ENCODE results near the gene ATP2C2. TPM values are rescaled to one million over a fixed set of nuclear protein-coding genes. Genes with fewer than 3 reads are reported as not detected.
"Not testable (repeated sequence)": the region's sequence is repeated elsewhere in the genome, so short reads cannot be mapped to it uniquely, and the experiment has no call there.

ATP2C2 gene
- total and polyA plus RNA-seq, 2 donors (not counting 1 experiment from before 2014, with no cell fraction given) = not detected

DNA sequence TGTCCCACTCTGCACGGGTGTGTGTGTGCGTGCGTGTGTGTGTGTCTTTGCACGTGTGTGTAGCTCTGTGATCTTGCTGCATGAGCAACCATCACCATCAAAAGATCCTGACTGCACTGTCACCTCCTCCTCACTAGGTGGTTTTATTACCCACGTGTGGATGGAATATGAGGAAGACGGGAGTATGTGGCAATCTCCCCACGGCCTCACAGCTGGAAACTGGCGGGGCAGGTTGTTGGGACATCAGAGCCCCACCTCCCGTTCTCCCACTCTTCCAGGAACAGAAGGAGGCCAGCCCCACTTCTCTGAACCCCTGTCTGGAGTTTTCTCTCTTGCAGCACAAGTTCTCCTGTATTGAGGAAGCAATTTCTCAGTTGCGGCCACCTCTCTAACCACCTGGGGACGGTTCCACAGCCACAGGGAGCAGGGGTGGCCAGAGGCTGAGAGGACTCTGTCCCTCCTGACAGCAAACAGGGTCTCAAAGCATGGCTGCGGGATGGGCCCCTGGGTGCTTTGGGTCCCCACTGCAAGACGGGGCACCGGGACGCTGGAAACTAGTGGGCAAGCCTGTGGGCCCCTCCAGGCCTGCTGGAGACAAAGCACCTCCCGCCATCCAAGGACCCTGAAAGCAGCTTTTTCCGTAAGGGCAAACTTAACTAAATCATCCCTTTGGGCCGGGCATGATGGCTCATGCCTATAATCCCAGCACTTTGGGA, 27.9 kb upstream of the ATP2C2 start:
- Histone ChIP-seq H3K9me3 (ENCODE audit: control insufficient read depth, insufficient read depth, low read depth, low read length) (no peaks in the 10 kb centered on the region), H2AFZ (ENCODE audit: low read length) (no peak overlapping the region), H3K27me3 (ENCODE audit: control insufficient read depth, insufficient read depth, low read length) (no peaks in the 10 kb centered on the region), H4K20me1 (ENCODE audit: control insufficient read depth, extremely low read depth, insufficient read depth, low read length) (no peaks in the 10 kb centered on the region), H3K79me2 (ENCODE audit: control insufficient read depth, insufficient read depth, low read length) (no peaks in the 10 kb centered on the region), H3K4me3 (replicated peaks in 1 of 4; ENCODE audit: control extremely low read depth in 1 of 4, insufficient read depth in 1 of 4, low read depth in 3 of 4, low read length in 4 of 4) (no peak overlapping the region), H3K27ac (ENCODE audit: insufficient read depth, low read length) (no peak overlapping the region), H3K9ac (ENCODE audit: insufficient read depth, low read length) (no peak overlapping the region), H3K4me2 (ENCODE audit: extremely low read depth, insufficient read depth, low read length) (no peak overlapping the region), H3K36me3 (ENCODE audit: control insufficient read depth, insufficient read depth, low read length) (no peaks in the 10 kb centered on the region), H3K4me1 (ENCODE audit: control insufficient read depth, extremely low read depth, insufficient read depth, low read length) (no peaks in the 10 kb centered on the region)
- no peak for DNase-seq (ENCODE audit: low read depth in 2 of 2)
- TF ChIP-seq, protein P1, sequence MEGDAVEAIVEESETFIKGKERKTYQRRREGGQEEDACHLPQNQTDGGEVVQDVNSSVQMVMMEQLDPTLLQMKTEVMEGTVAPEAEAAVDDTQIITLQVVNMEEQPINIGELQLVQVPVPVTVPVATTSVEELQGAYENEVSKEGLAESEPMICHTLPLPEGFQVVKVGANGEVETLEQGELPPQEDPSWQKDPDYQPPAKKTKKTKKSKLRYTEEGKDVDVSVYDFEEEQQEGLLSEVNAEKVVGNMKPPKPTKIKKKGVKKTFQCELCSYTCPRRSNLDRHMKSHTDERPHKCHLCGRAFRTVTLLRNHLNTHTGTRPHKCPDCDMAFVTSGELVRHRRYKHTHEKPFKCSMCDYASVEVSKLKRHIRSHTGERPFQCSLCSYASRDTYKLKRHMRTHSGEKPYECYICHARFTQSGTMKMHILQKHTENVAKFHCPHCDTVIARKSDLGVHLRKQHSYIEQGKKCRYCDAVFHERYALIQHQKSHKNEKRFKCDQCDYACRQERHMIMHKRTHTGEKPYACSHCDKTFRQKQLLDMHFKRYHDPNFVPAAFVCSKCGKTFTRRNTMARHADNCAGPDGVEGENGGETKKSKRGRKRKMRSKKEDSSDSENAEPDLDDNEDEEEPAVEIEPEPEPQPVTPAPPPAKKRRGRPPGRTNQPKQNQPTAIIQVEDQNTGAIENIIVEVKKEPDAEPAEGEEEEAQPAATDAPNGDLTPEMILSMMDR (conservative IDR thresholded peaks at IDR 0.05 in 1 of 2, IDR thresholded peaks at IDR 0.05 in 1 of 2; ENCODE audit: low read depth in 1 of 2, low read length in 2 of 2) = no peak
- no peak for TF ChIP-seq EZH2 (IDR thresholded peaks at IDR 0.05; ENCODE audit: low read length, missing control alignments)

DNA sequence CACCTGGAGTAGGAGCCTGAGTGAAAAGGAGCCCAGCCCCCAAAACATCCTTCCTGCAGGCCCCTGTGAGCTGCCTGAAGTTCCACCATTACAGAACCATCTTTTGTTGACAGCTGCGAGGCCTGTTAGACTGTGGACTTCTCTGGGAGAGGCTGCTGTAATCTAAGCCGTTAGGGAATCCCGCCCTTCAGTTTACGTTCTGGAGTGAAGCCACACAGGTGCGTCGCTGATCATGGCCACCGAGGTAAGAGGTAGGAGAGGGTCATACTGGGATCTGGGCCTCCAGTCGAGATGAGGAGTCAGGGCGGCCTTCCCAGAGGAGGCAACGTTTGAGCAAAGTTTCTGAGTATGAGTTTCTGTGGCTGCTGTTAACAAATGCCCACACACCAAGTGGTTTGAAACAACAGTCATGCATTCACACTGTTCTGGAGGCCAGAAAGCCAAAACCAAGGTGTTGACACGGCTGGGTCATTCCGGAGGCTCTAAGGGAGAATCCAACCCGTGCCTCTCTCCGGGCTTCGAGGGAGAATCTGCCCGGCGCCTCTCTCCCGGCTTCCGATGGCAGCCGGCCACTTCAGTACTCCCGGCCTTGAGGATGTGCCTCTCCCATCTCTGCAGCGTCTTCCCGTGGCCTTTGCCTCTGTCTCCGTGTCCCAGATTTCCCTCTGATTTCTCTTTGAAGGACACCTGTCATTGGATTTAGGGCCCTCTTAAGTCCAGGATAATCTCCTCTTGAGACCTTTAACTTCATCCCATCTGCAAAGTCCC, 26.6 kb upstream of the ATP2C2 start:
- H3K79me2 ChIP-seq (ENCODE audit: control insufficient read depth, insufficient read depth, low read length) = no peaks in the 10 kb centered on the region
- H2AFZ ChIP-seq (ENCODE audit: low read length) = no peak overlapping the region
- H3K4me1 ChIP-seq (ENCODE audit: control insufficient read depth, extremely low read depth, insufficient read depth, low read length) = no peaks in the 10 kb centered on the region
- H3K4me2 ChIP-seq (ENCODE audit: extremely low read depth, insufficient read depth, low read length) = no peak overlapping the region
- H3K9me3 ChIP-seq (ENCODE audit: control insufficient read depth, insufficient read depth, low read depth, low read length) = no peaks in the 10 kb centered on the region
- no peaks in the 10 kb centered on the region for H3K36me3 ChIP-seq (ENCODE audit: control insufficient read depth, insufficient read depth, low read length)
- no peaks in the 10 kb centered on the region for H4K20me1 ChIP-seq (ENCODE audit: control insufficient read depth, extremely low read depth, insufficient read depth, low read length)
- no peak for DNase-seq (ENCODE audit: low read depth in 2 of 2)
- H3K9ac ChIP-seq (ENCODE audit: insufficient read depth, low read length) = no peak overlapping the region
- H3K4me3 ChIP-seq (replicated peaks in 1 of 4; ENCODE audit: control extremely low read depth in 1 of 4, insufficient read depth in 1 of 4, low read depth in 3 of 4, low read length in 4 of 4) = no peak overlapping the region
- no peaks in the 10 kb centered on the region for H3K27me3 ChIP-seq (ENCODE audit: control insufficient read depth, insufficient read depth, low read length)
- TF ChIP-seq EZH2 (IDR thresholded peaks at IDR 0.05; ENCODE audit: low read length, missing control alignments) = no peak
- TF ChIP-seq, protein P1 (conservative IDR thresholded peaks at IDR 0.05 in 1 of 2, IDR thresholded peaks at IDR 0.05 in 1 of 2; ENCODE audit: low read depth in 1 of 2, low read length in 2 of 2) = no peak
- no peak overlapping the region for H3K27ac ChIP-seq (ENCODE audit: insufficient read depth, low read length)

DNA sequence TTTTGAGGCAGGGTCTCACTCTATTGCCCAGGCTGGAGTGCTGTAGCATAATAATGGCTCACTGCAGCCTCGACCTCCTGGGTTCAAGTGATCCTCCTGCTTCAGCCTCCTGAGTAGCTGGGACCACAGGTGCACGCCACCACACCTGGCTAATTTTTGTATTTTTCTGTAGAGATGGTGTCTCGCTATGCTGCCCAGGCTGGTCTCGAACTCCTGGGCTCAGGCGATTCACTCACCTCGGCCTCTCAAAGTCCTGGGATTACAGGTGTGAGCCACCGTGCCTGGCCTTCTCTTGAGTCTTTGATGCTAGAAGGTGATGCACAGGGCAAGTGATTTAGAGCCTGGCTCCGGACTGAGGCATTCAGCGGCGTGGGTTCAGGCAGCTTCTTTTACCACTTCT, 24.5 kb upstream of the ATP2C2 start:
- H3K4me3 ChIP-seq (replicated peaks in 1 of 4; ENCODE audit: control extremely low read depth in 1 of 4, insufficient read depth in 1 of 4, low read depth in 3 of 4, low read length in 4 of 4); H3K36me3 ChIP-seq (ENCODE audit: control insufficient read depth, insufficient read depth, low read length); DNase-seq (ENCODE audit: low read depth in 2 of 2); H3K4me1 ChIP-seq (ENCODE audit: control insufficient read depth, extremely low read depth, insufficient read depth, low read length); H3K79me2 ChIP-seq (ENCODE audit: control insufficient read depth, insufficient read depth, low read length); H3K9ac ChIP-seq (ENCODE audit: insufficient read depth, low read length); H3K4me2 ChIP-seq (ENCODE audit: extremely low read depth, insufficient read depth, low read length); H2AFZ ChIP-seq (ENCODE audit: low read length); H4K20me1 ChIP-seq (ENCODE audit: control insufficient read depth, extremely low read depth, insufficient read depth, low read length); H3K27ac ChIP-seq (ENCODE audit: insufficient read depth, low read length); H3K9me3 ChIP-seq (ENCODE audit: control insufficient read depth, insufficient read depth, low read depth, low read length); H3K27me3 ChIP-seq (ENCODE audit: control insufficient read depth, insufficient read depth, low read length): not testable (repeated sequence)

Data from fibroblast of lung (primary cell).